Effector CD4-positive, alpha-beta T cell (primary cell): ENCODE data around the gene WLS.

Experiments
- DNase-seq: peaks from one replicate; pipeline ENCODE4 v3.0.0-alpha.2; 2020

WLS gene

DNA sequence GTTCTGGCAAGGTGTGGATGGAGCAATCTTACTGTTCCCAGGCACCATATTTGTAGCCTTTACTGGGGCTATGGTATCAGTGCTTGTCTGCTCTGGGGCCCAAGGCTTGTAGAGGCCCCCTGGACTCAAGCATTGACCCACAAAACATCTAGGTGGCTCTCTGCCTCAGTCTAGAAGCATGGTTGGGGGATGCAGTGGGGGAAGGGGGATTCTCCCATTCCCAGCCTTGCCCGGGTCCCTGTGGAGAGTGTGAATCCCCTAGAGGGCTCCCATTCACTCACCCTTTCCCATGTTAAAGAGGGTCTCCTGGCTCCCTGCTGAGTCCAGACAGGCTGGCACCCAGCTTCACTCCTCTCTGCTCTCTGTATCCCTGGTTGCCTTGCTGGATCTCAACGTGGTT, 153.7 kb downstream of the WLS start:
- DNase-seq, result no peak
